HTR-8/SVneo (cell line): Measurements from ENCODE around the gene KRTAP5-2.
A peak's percentile ranks its signal among the peaks of the same experiment; 100 is the strongest.

Source experiments
- DNase-seq: peaks from one replicate; pipeline ENCODE4 v3.0.0; 2011; ENCODE audit warnings: low spot score, mixed read lengths; ENCODE audit not compliant: insufficient read length
- FAIRE-seq: peaks from 2 replicates; lab custom pipeline; 2011; peaks lifted over from hg19 to GRCh38; lab: Jason Lieb, UNC

KRTAP5-2 gene

DNA sequence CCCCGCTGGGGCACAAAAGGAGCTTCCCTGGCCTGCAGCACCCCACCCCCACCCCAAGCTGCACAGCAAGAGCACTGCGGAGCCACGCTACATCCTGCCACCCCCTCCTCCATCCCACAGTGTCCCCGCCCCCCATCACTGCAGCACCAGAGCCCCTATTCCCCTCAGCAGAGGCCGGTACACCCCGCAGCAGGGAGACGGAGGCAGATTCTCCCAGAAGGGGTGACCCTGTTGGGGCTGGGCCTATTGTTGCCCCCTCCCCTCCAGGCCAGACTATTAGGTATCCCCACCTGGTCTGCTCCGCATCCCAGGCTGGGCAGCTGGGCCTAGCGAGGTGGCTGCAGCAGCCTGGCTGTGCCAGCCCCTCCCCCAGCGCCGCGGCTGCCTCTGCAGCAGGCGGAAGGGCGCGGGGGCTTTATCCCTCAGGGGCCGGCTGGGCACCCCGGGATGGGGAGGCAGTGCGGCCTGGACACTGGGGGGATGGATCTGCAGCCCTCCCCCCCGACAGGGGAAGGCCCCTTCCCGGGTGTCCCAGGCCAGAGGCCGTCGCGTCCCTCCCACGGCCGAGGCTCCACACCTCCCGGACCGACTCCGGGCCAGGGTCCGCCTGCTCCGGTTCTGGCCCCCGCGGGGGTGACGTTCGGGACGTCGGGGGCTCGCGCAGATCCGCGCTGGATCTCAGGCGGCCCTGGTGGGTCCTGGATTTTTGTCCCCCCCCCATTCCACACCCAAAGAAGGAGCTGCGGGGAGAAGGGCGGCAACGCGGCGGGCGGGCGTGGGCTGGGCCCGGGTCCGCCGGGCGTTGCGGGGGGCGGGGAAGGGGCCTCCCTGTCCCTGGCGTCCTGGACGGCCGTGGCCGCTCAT lies 27.0 kb downstream of the KRTAP5-2 start:
- no peak for FAIRE-seq
- DNase-seq = no peak

GRCh38 chr11:1570531-1570895 lies 27.6 kb downstream of the KRTAP5-2 start:
- no peak for DNase-seq
- FAIRE-seq = no peak

DNA sequence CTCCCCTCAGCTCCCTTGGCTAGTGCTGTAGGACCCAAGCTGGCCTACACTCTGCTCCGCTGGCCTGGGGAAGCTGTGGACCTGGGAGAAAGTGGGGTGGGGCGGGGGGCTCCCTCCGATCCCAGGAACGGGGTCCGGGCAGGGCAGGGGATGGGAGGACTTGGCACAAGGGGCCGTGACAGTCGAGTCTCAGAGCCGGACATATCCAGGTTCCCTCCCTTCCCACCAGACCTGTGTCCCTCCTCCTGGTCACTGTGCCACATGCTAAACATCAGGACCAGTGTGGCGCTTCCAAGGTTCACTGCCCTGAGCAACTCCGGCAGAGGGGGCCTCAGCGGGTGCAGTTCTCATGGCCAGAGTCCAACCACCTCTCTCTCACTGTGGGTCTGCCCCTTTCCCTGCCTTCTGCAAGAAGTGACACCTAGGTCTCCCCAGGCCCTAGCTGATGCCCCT lies 28.1 kb downstream of the KRTAP5-2 start:
- DNase-seq (no peak), FAIRE-seq (peak; percentile 23)

DNA sequence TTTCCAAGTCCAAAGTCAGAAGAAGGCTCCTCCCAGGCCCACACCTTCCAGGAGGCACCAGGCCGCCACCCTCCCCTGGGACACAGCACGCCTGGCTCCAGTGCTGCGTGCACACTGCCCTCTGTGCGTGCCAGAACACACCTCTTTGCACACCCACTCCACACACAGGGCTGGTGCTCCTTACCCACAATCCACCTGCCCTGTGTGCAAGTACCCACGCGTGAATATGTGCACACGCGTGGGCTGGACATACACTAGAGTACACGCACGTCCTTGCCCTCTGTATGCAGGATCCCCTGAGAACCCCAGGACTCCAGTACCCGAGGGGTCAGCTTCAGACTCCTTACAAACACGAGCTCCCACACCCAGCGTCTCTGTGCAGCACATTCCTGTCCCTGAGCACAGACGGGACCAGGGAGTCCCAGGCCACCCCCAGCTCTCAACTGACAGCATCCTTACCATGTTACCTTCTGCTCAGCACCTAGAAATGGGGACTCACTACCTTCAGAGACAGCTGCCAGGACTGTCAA lies 28.8 kb downstream of the KRTAP5-2 start:
- DNase-seq (no peak), FAIRE-seq (peak; percentile 9)

GRCh38 chr11:1568441-1568911 lies 29.6 kb downstream of the KRTAP5-2 start:
- FAIRE-seq (no peak), DNase-seq (no peak)

DNA sequence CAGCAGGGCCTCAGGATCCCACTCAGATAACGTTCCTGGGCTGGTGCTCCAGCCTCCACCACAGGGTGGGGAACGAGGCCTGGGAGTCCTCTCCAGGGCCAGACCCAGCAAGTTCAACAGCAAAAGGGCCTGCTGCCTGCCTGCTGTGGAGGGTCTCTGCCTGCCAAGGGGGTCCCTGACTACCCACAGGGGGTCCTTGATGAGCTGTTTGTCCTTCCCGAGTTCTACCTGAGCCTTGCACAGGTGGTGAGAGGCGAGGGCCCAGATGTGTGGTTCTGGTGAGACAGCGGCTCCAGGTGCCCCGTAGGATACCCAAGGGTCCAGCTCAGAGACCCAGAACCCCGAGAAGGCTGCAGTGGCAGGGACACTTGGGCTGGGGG lies 30.4 kb downstream of the KRTAP5-2 start:
- DNase-seq = no peak
- FAIRE-seq = no peak

DNA sequence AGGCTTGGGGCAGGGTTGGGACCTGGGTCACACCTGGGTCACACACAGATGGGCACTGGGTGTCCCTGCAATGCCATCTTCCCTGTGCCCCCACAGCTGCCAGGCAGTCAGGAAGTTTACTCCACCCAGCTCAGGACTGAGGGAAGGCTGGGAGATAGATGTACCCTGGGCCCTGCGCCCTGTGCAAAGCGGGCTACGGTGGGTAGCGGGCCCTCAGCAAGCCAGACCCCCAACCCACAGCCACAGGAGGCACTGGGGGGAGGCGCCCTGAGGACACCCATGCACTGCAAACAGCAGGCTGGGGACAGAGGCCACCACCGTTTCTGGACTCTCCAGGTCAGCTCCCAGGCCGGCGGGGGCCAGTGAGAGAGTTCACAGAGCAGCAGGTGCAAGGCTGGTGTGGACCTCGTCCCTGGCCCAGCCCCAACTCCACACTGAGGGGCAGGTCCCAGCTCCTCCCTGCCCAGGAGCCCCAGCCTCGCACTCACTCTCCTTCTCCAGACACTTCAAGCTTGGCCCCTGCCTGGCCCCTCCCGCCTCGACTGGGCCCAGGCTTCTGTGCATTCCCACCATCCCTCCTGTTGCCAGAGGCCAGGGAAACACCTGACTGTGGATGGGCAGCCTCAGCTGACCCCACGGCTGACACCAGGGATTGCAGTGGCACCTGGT lies 30.9 kb downstream of the KRTAP5-2 start:
- FAIRE-seq = no peak
- DNase-seq = no peak

- DNase-seq = no peak
- no peak for FAIRE-seq
These were observed 31.6 kb downstream of the KRTAP5-2 start for GRCh38 chr11:1566381-1567051.

- FAIRE-seq = no peak
These were observed 32.2 kb downstream of the KRTAP5-2 start for GRCh38 chr11:1565904-1566247.

DNA sequence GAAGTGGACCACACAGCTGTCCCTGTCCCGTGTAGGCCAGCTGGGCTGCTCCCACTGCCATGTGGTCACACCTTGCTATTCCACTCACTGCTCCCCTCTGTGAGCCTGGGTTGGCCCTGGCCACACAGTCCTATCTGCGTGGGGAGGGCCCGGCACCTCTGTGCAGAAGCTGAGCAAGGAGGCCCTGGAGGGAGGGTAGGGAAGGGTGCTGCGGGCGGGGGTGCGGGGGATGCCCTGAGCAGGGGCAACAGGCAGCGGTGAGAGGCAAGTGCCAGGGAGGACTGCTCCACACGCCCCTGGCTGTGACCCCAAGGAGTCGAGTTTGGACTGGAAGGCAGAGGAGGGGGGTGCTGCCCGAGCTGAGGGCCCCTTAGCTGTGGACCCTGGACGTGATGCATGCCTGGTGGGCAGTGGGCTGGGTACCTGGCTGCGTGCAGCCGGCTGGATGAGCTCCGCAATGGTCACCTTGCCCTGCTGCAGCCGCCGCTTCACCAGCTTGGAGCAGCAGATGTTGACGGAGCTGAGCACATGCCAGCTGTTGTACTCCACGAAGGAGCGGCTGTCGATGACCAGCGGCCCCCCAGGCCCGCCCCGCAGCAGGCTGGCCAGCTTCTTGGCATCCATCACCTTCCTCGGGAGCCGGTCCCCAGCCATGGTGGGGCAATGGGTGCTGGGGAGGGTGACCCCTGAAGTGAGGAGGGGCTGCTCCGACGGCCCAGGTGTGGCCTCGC lies 32.8 kb downstream of the KRTAP5-2 start:
- no peak for FAIRE-seq

More at GRCh38 chr11:1565904-1566247, 32.2 kb downstream of the KRTAP5-2 start:
- no peak for DNase-seq

DNA sequence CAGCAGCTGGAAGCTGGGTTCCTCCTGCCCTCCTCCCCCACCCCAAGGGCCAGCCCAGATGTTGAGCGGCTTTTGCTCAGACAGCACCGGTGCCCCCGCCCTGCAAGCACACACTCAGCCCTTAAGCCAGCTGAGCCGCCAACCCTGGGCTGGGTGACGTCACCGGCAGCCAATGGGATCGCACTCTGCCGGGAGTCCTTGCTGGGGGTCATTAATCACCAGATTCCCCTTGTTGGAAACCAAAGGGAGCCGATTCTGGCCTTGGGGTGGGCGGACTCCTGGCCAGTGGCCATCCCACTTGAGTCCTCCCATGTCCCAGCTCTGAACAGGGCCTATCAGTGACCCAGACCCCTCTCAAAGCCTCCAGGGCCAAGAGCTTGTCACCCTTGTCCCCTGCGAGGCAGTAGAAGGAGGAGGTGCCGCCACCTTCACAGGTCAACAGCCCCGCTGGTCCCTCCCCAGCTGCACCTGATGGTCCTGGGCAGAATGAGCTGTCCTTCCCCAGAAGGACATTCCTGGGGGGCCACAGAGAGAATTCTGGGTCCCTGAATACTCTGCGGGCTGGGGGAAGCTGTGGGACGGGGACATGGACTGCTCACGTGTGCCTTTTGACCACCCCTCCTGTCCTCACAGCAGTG lies 33.4 kb downstream of the KRTAP5-2 start:
- DNase-seq = no peak
- no peak for FAIRE-seq

More for the DNA sequence above, 32.8 kb downstream of the KRTAP5-2 start:
- no peak for DNase-seq

DNA sequence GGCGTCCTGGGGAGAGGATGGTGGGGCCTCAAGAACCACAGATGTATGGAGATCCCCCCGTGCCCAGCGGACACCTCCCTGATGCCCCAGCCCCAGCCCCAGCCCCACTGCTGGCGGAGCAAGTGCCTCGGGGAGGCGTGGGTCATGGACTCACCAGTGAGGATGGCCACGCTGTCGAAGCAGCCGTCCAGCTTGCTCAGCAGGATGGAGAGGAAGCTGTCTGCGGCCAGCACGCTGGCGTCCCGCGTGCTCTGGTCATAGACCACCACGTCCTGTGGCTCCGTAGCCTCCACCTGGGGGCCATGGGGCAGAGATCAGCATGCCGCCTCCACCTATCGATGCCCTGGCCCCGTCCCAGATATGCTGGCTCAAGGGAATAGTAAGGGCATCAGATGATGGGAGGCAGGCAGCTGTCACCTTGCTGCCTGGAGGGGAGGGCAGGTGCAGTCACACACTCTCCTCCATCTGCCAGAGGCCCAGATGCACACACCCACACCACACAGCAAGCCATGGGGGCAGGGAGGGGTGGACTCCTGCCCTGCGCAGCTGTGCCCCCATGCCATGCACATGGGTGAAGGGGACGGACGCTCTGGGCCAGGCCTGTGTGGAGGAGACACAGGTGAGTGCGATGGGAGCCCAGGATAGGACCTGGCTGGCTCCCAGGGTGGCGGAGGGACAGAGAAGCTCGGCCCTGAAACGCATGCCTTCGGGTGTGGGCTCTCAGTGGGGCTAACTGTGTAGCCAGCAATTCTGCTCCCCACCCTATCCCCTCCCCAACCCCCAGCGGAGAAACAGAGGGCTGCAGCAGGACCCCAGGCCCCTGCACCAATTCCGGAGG lies 34.2 kb downstream of the KRTAP5-2 start:
- FAIRE-seq (no peak), DNase-seq (no peak)

- FAIRE-seq = no peak
- no peak for DNase-seq
These were observed 34.9 kb downstream of the KRTAP5-2 start for GRCh38 chr11:1563149-1563638.

DNA sequence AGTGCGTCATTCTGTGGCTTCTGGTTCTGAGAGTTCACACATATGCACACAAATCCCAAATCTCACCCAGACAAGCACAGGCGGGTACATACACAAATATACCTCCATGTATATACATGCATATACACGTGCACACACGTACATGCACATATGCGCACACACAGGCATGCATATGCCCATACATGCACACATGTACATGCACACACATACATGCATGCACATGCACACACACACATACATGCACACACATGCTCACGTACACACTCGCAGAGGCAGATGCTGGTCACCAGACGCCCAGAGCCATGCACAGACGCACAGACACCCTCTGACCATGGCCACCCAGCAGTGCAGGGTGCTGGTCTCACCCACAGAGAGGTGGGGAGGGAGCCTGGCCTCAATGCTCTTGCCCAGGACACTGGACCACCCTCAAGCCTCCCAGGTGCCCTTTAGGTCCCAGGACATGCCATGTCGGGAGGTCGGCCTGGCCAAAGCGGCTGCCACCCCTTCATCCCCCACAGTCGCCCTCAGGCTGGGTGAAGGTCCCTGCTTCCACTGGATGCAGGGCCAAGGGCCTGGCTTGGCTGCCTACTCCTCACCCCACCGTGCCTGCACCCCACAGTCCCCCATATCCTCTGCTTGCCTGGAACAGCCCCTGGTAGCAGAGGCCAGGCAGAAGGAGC lies 35.5 kb downstream of the KRTAP5-2 start:
- no peak for DNase-seq
- FAIRE-seq = peak; percentile 60

GRCh38 chr11:1561955-1562354 lies 36.1 kb downstream of the KRTAP5-2 start:
- no peak for DNase-seq
- FAIRE-seq = no peak

- FAIRE-seq = no peak
- DNase-seq = no peak
These were observed 36.8 kb downstream of the KRTAP5-2 start for GRCh38 chr11:1561266-1561665.

GRCh38 chr11:1560649-1561251 lies 37.3 kb downstream of the KRTAP5-2 start:
- no peak for DNase-seq
- FAIRE-seq = no peak
